Adrenal gland (tissue), 12 donors: ENCODE measurements around the gene ZKSCAN3. TPM values are rescaled to one million over a fixed set of nuclear protein-coding genes. Genes with fewer than 3 reads are reported as not detected.

Experiments used
- DNase-seq, 7 donors: peaks; one replicate each; pipeline ENCODE4 v3.0.0-alpha.2; 2019 to 2020
- H3K27ac ChIP-seq, 5 donors: fragments of 200-600 bp; sonication (generic) in 4 of 5; 1 replicate in 3 of 5; 2 replicates in 2 of 5; pipeline versions ENCODE4 v1.5.1 to v1.8.0; 2016 to 2020; ENCODE audit warnings: mild to moderate bottlenecking in 1 of 5
- H3K27me3 ChIP-seq: fragments of 200-600 bp; 2 replicates; pipeline ENCODE4 v1.8.0; 2021
- H3K36me3 ChIP-seq, 2 donors: fragments of 200-600 bp; replicated peaks in 1 of 2; 1 replicate in 1 of 2; 2 replicates in 1 of 2; pipeline versions ENCODE4 v1.5.1 to v1.8.0; 2018 to 2022
- H3K4me1 ChIP-seq, 2 donors: fragments of 200-600 bp; replicated peaks in 1 of 2; 1 replicate in 1 of 2; 2 replicates in 1 of 2; pipeline versions ENCODE4 v1.5.1 to v1.8.0; 2018 to 2021
- H3K4me3 ChIP-seq, 4 donors: fragments of 200-600 bp; sonication (generic) in 3 of 4; one replicate each; pipeline ENCODE4 v1.5.1; 2016 to 2018
- H3K9me3 ChIP-seq, 3 donors: fragments of 200-600 bp; sonication (generic) in 1 of 3; replicated peaks in 1 of 3; 1 replicate in 2 of 3; 2 replicates in 1 of 3; pipeline versions ENCODE4 v1.5.1 to v1.8.0; 2016 to 2021
- CTCF ChIP-seq, 6 experiments: fragments of 450-650 bp in 4 of 6; fragments of 200-600 bp in 2 of 6; sonication (generic) in 1 of 6; IDR thresholded peaks; 1 replicate in 5 of 6; 2 replicates in 1 of 6; pipeline versions ENCODE4 v1.5.1 to v1.8.0; 2016 to 2021; ENCODE audit warnings: antibody characterized with exemption in 6 of 6, mild to moderate bottlenecking in 2 of 6, moderate library complexity in 1 of 6
- POLR2A ChIP-seq, 2 donors: fragments of 450-650 bp; IDR thresholded peaks; one replicate each; pipeline ENCODE4 v1.6.1; 2017; ENCODE audit warnings: antibody characterized with exemption in 2 of 2, mild to moderate bottlenecking in 2 of 2, moderate library complexity in 1 of 2
- WGBS, 4 donors: extraction: QIAGEN DNeasy Blood & Tissue Kit in 2 of 4; methylation state at CpG; one replicate each; pipeline versions ENCODE4 v1.1.5 to v1.1.7; 2013 to 2017; 5-methylcytosine and 5-hydroxymethylcytosine counted together
- intact Hi-C, 2 donors: fragments of 100-400 bp; cut with DNase I; formaldehyde crosslinking; loops; one replicate each; pipeline versions ENCODE4 v1.14.1 to v1.15.0; 2022 to 2023
- polyA plus RNA-seq, 3 donors: library from polyadenylated mRNA; stranded (reverse); fragments of 200-250 nt in 2 of 3; fragments of 350-450 nt in 1 of 3; fragmentation: Illumina TruSeq in 1 of 3; extraction: RNeasy Lipid Tissue Mini Kit (QIAGEN cat#74804) in 1 of 3; gene quantifications; one replicate each; pipeline ENCODE4 v1.2.3, GENCODE V29; 2013 to 2014
- total RNA-seq, 9 donors: library from RNA; depleted of rRNA in 4 of 9; stranded (reverse); fragments of >200 nt in 4 of 9; fragments of 120-200 nt in 1 of 9; fragmentation: NEBNext Ultra II Directional in 1 of 9; extraction: Animal tissue kit (Norgen Biotek cat#: 25700) in 1 of 9; gene quantifications; one replicate each; pipeline versions ENCODE4 v1.1.0 to v1.2.4, GENCODE V29; 2013 to 2023
- donor health status: healthy with polysubstance abuse.
- donor health status: Bipolar disorder and iron deficiency.
- donor health status: DM: yes; HTN: yes; CAD: no.
- donor health status: DM: no; HTN: no; CAD: no.
- donor health status: DM: no; HTN: no; CAD: no.
- donor health status: DM: yes; HTN: yes; CAD: no.

The ZKSCAN3 gene
- total and polyA plus RNA-seq, 12 donors: 1.4 to 12.4 (median 5.2) TPM

GRCh38 chr6:28334286-28335039 is 15.3 kb upstream of the ZKSCAN3 start:
- H3K4me1 ChIP-seq: peaks cover 3 to 9% of the 10 kb centered on the region in 2 donors
- 85 to 92% (median 88%) methylated on average over 7 of the region's 7 CpGs for WGBS, 4 donors
- TF ChIP-seq CTCF (IDR thresholded peaks at IDR 0.05) (no peak), POLR2A (IDR thresholded peaks at IDR 0.05) (no peak)
- H3K9me3 ChIP-seq: no peaks in the 10 kb centered on the region
- intact Hi-C loops: no loop called here
- DNase-seq: no peak
- peak overlapping the region in 4 of 5 donors; percentile 91 to 99 (median 96) for H3K27ac ChIP-seq
- H3K4me3 ChIP-seq: peak overlapping the region in 1 of 4 donors; percentile 66
- no peaks in the 10 kb centered on the region for H3K27me3 ChIP-seq
- H3K36me3 ChIP-seq: no peaks in the 10 kb centered on the region

- H3K4me3 ChIP-seq: peak overlapping the region in 2 of 4 donors; percentile 58 to 66
- no peaks in the 10 kb centered on the region for H3K36me3 ChIP-seq
- WGBS, 4 donors: 29 to 42% (median 33%) methylated on average over 11 to 12 of the region's 12 CpGs
- peak overlapping the region in 4 of 5 donors; percentile 91 to 99 (median 96) for H3K27ac ChIP-seq
- TF ChIP-seq POLR2A (IDR thresholded peaks at IDR 0.05) (no peak), CTCF (IDR thresholded peaks at IDR 0.05) (no peak)
- DNase-seq: peak in 2 of 7 donors; percentile 22 to 27
- peaks cover 3 to 9% of the 10 kb centered on the region in 2 donors for H3K4me1 ChIP-seq
- intact Hi-C loops: no loop called here
- H3K9me3 ChIP-seq: no peaks in the 10 kb centered on the region
- no peaks in the 10 kb centered on the region for H3K27me3 ChIP-seq
These were observed 14.6 kb upstream of the ZKSCAN3 start for GRCh38 chr6:28335040-28335563.

- peak; percentile 97 to 100 (median 99) for DNase-seq
- Histone ChIP-seq H3K4me3 (peak within 1 kb of the TSS; percentile 46 to 79 (median 62)), H3K36me3 (no peaks in the 10 kb centered on the region), H3K9me3 (no peaks in the 10 kb centered on the region), H3K27me3 (no peaks in the 10 kb centered on the region), H3K27ac (peak within 1 kb of the TSS; percentile 91 to 99 (median 97)), H3K4me1 (peaks cover 3 to 9% of the 10 kb centered on the region in 2 donors)
- TF ChIP-seq POLR2A (IDR thresholded peaks at IDR 0.05): peak; percentile 93 to 97
- TF ChIP-seq CTCF (IDR thresholded peaks at IDR 0.05): peak in 2 of 6 experiments; percentile 2 to 6
- intact Hi-C loops: no loop called here
- WGBS, 4 donors: 0 to 1% (median 0%) methylated on average over 31 to 35 of the region's 35 CpGs
These were observed 14.0 kb upstream of the ZKSCAN3 start, which contains the start of gene ZSCAN31 for GRCh38 chr6:28335564-28336283. Gene ZSCAN31, minus strand, starts transcription at chr6:28336148. Its CDS starts 6,465 bp downstream, at chr6:28329683.
